DOHH2 (cell line): Measurements from ENCODE around the gene RASAL2.

ENCODE experiments used
- H3F3A ChIP-seq: fragments of 200-600 bp; sonication (generic), shearing (Covaris generic); 2 replicates; pipeline ENCODE4 v1.6.0; 2016; ENCODE audit warnings: antibody characterized with exemption, mild to moderate bottlenecking; ENCODE audit not compliant: control insufficient read depth, insufficient read depth
- H3K27ac ChIP-seq: fragments of 200-600 bp; sonication (generic); 2 replicates; pipeline ENCODE4 v1.5.1; 2014; ENCODE audit warnings: low read depth, mild to moderate bottlenecking, low read length, moderate library complexity
- H3K27me3 ChIP-seq: fragments of 200-600 bp; sonication (generic); 2 replicates; pipeline ENCODE4 v1.6.1; 2014; ENCODE audit warnings: mild to moderate bottlenecking, low read length, mixed read lengths; ENCODE audit not compliant: control insufficient read depth
- H3K36me3 ChIP-seq: fragments of 200-600 bp; sonication (generic); 2 replicates; pipeline ENCODE4 v1.6.1; 2014; ENCODE audit warnings: mild to moderate bottlenecking, low read length, moderate library complexity, mixed read lengths; ENCODE audit not compliant: control insufficient read depth
- H3K4me1 ChIP-seq: fragments of 200-600 bp; sonication (generic); 2 replicates; pipeline ENCODE4 v1.6.1; 2014; ENCODE audit warnings: mild to moderate bottlenecking, low read length, mixed read lengths; ENCODE audit not compliant: control insufficient read depth
- H3K4me2 ChIP-seq: fragments of 200-600 bp; sonication (generic); 2 replicates; pipeline ENCODE4 v1.6.0; 2014; ENCODE audit warnings: mild to moderate bottlenecking, low read length, moderate library complexity
- H3K4me3 ChIP-seq: fragments of 200-600 bp; sonication (generic); 2 replicates; pipeline ENCODE4 v1.5.1; 2014; ENCODE audit warnings: mild to moderate bottlenecking, low read length, mixed read lengths
- H3K79me2 ChIP-seq: fragments of 200-600 bp; sonication (generic); 2 replicates; pipeline ENCODE4 v1.6.1; 2014; ENCODE audit warnings: mild to moderate bottlenecking, low read length, mixed read lengths; ENCODE audit not compliant: control insufficient read depth
- H3K9me2 ChIP-seq: fragments of 200-600 bp; sonication (generic); replicated peaks from 2 replicates; pipeline ENCODE4 v1.6.1; 2014; ENCODE audit warnings: mild to moderate bottlenecking, low read length, mixed read lengths; ENCODE audit not compliant: control insufficient read depth
- H3K9me3 ChIP-seq: fragments of 200-600 bp; sonication (generic); 2 replicates; pipeline ENCODE4 v1.6.1; 2014; ENCODE audit warnings: antibody characterized with exemption, low read length, mixed read lengths; ENCODE audit not compliant: control insufficient read depth, insufficient read depth
- H4K20me1 ChIP-seq: fragments of 200-600 bp; sonication (generic); 2 replicates; pipeline ENCODE4 v1.6.0; 2014; ENCODE audit warnings: low read depth, mild to moderate bottlenecking, antibody characterized with exemption, low read length, moderate library complexity; ENCODE audit not compliant: control insufficient read depth, insufficient read depth
- CTCF ChIP-seq: fragments of 200-600 bp; sonication (generic); IDR thresholded peaks from one replicate; pipeline ENCODE4 v1.5.1; 2014; ENCODE audit warnings: antibody characterized with exemption, mild to moderate bottlenecking, low read depth, low read length; ENCODE audit not compliant: poor library complexity, severe bottlenecking
- EZH2phosphoT487 ChIP-seq: fragments of 200-600 bp; sonication (generic); IDR thresholded peaks from 2 replicates; pipeline ENCODE4 v1.6.1; 2017; ENCODE audit warnings: borderline replicate concordance, mild to moderate bottlenecking, antibody characterized with exemption, low read length, moderate library complexity, mixed read lengths

The RASAL2 gene

GRCh38 chr1:178048426-178048825 is 45.5 kb upstream of the RASAL2 start:
- Histone ChIP-seq H3F3A (no peaks in the 10 kb centered on the region), H3K9me3 (no peaks in the 10 kb centered on the region), H3K4me3 (no peak overlapping the region), H3K27ac (no peak overlapping the region), H3K79me2 (no peaks in the 10 kb centered on the region), H3K9me2 (no peaks in the 10 kb centered on the region), H3K4me2 (no peak overlapping the region), H4K20me1 (no peaks in the 10 kb centered on the region), H3K36me3 (no peaks in the 10 kb centered on the region), H3K4me1 (no peaks in the 10 kb centered on the region), H3K27me3 (no peaks in the 10 kb centered on the region)
- TF ChIP-seq EZH2phosphoT487 (no peak), CTCF (no peak)

GRCh38 chr1:178048883-178049282 is 45.0 kb upstream of the RASAL2 start:
- Histone ChIP-seq H4K20me1 (no peaks in the 10 kb centered on the region), H3K4me2 (no peak overlapping the region), H3F3A (no peaks in the 10 kb centered on the region), H3K27ac (no peak overlapping the region), H3K9me2 (no peaks in the 10 kb centered on the region), H3K4me1 (no peaks in the 10 kb centered on the region), H3K79me2 (no peaks in the 10 kb centered on the region), H3K27me3 (no peaks in the 10 kb centered on the region), H3K4me3 (no peak overlapping the region), H3K36me3 (no peaks in the 10 kb centered on the region), H3K9me3 (no peaks in the 10 kb centered on the region)
- no peak for TF ChIP-seq CTCF
- no peak for TF ChIP-seq EZH2phosphoT487

- no peaks in the 10 kb centered on the region for H3F3A ChIP-seq
- no peaks in the 10 kb centered on the region for H3K9me3 ChIP-seq
- no peaks in the 10 kb centered on the region for H3K79me2 ChIP-seq
- no peak overlapping the region for H3K27ac ChIP-seq
- H3K9me2 ChIP-seq, result no peaks in the 10 kb centered on the region
- TF ChIP-seq EZH2phosphoT487, result no peak
- no peak for TF ChIP-seq CTCF
- H3K4me2 ChIP-seq, result no peak overlapping the region
- no peaks in the 10 kb centered on the region for H4K20me1 ChIP-seq
- H3K36me3 ChIP-seq, result no peaks in the 10 kb centered on the region
- no peaks in the 10 kb centered on the region for H3K27me3 ChIP-seq
- no peak overlapping the region for H3K4me3 ChIP-seq
- H3K4me1 ChIP-seq, result no peaks in the 10 kb centered on the region
These were observed 43.8 kb upstream of the RASAL2 start for GRCh38 chr1:178050084-178050483.

- Histone ChIP-seq H3K4me2 (no peak overlapping the region), H4K20me1 (no peaks in the 10 kb centered on the region), H3K36me3 (no peaks in the 10 kb centered on the region), H3K9me2 (no peaks in the 10 kb centered on the region), H3K4me1 (no peaks in the 10 kb centered on the region), H3K9me3 (no peaks in the 10 kb centered on the region), H3F3A (no peaks in the 10 kb centered on the region), H3K4me3 (no peak overlapping the region), H3K79me2 (no peaks in the 10 kb centered on the region), H3K27ac (no peak overlapping the region), H3K27me3 (no peaks in the 10 kb centered on the region)
- no peak for TF ChIP-seq CTCF
- TF ChIP-seq EZH2phosphoT487, result no peak
These were observed 42.8 kb upstream of the RASAL2 start for GRCh38 chr1:178051071-178051470.
